Ovary (tissue), 9 donors: ENCODE results near the gene ZNF792. TPM values are rescaled to one million over a fixed set of nuclear protein-coding genes. Genes with fewer than 3 reads are reported as not detected.
"Not testable (repeated sequence)": the region's sequence is repeated elsewhere in the genome, so short reads cannot be mapped to it uniquely, and the experiment has no call there.

Source experiments
- DNase-seq, 5 donors: peaks; one replicate each; pipeline ENCODE4 v3.0.0-alpha.2; 2019 to 2020
- H3K27ac ChIP-seq, 2 donors: fragments of 200-600 bp; one replicate each; pipeline versions ENCODE4 v1.5.1 to v1.8.0; 2019 to 2022
- H3K27me3 ChIP-seq: fragments of 200-600 bp; one replicate; pipeline ENCODE4 v1.8.0; 2022
- H3K36me3 ChIP-seq: fragments of 200-600 bp; sonication (generic); one replicate; pipeline ENCODE4 v1.5.1; 2019
- H3K4me1 ChIP-seq: one replicate; pipeline ENCODE4 v1.8.1; 2013; ENCODE audit warnings: mild to moderate bottlenecking, moderate library complexity; ENCODE audit not compliant: insufficient read depth
- H3K4me3 ChIP-seq: fragments of 200-600 bp; sonication (generic); one replicate; pipeline ENCODE4 v1.5.1; 2017
- H3K9me3 ChIP-seq, 2 donors: fragments of 200-600 bp in 1 of 2; sonication (generic) in 1 of 2; one replicate each; pipeline versions ENCODE4 v1.5.1 to v1.8.1; 2013 to 2019; ENCODE audit warnings: mild to moderate bottlenecking in 1 of 2, moderate library complexity in 1 of 2
- CTCF ChIP-seq, 3 donors: fragments of 450-650 bp in 2 of 3; fragments of 200-600 bp in 1 of 3; IDR thresholded peaks; one replicate each; pipeline versions ENCODE4 v1.5.1 to v1.8.0; 2016 to 2022; ENCODE audit warnings: antibody characterized with exemption in 3 of 3, mild to moderate bottlenecking in 1 of 3
- EP300 ChIP-seq: sonication (generic); formaldehyde crosslinking; IDR thresholded peaks from one replicate; pipeline ENCODE4 v1.6.1; 2017; ENCODE audit warnings: antibody characterized with exemption
- POLR2A ChIP-seq: fragments of 450-650 bp; IDR thresholded peaks from one replicate; pipeline ENCODE4 v1.6.1; 2017; ENCODE audit warnings: antibody characterized with exemption, mild to moderate bottlenecking, moderate library complexity
- WGBS, 3 donors: extraction: QIAGEN DNeasy Blood & Tissue Kit in 1 of 3; methylation state at CpG; one replicate each; pipeline versions ENCODE4 v1.1.5 to v1.1.7; 2013 to 2017; 5-methylcytosine and 5-hydroxymethylcytosine counted together
- intact Hi-C, 4 donors: fragments of 100-400 bp; cut with DNase I; formaldehyde crosslinking; loops; one replicate each; pipeline versions ENCODE4 v1.11.0 to v1.15.1; 2022 to 2023
- polyA plus RNA-seq, 2 donors: library from polyadenylated mRNA; stranded (reverse); fragments of 200-250 nt in 1 of 2; fragments of 350-450 nt in 1 of 2; fragmentation: Illumina TruSeq in 1 of 2; extraction: RNeasy Lipid Tissue Mini Kit (QIAGEN cat#74804) in 1 of 2; gene quantifications; one replicate each; pipeline ENCODE4 v1.2.3, GENCODE V29; 2013 to 2014
- total RNA-seq, 7 donors: library from RNA; depleted of rRNA in 2 of 7; stranded (reverse); fragments of >200 nt in 2 of 7; fragmentation: NEBNext Ultra II Directional in 3 of 7; extraction: Animal tissue kit (Norgen Biotek cat#: 25700) in 3 of 7; gene quantifications; one replicate each; pipeline versions ENCODE4 v1.1.0 to v1.2.4, GENCODE V29; 2016 to 2023
- donor health status: DM: no; HTN: no; CAD: no; lungs with moderate emphysema.
- donor health status: DM: no; HTN: no; CAD: no.
- donor health status: Bipolar disorder and iron deficiency.
- donor health status: DM: yes; HTN: yes; CAD: no.
- donor health status: DM: no; HTN: no; CAD: no.
- donor health status: DM: yes; HTN: yes; CAD: no.

The ZNF792 gene
- total and polyA plus RNA-seq, 9 donors: 2.6 to 5.4 (median 4.5) TPM

DNA sequence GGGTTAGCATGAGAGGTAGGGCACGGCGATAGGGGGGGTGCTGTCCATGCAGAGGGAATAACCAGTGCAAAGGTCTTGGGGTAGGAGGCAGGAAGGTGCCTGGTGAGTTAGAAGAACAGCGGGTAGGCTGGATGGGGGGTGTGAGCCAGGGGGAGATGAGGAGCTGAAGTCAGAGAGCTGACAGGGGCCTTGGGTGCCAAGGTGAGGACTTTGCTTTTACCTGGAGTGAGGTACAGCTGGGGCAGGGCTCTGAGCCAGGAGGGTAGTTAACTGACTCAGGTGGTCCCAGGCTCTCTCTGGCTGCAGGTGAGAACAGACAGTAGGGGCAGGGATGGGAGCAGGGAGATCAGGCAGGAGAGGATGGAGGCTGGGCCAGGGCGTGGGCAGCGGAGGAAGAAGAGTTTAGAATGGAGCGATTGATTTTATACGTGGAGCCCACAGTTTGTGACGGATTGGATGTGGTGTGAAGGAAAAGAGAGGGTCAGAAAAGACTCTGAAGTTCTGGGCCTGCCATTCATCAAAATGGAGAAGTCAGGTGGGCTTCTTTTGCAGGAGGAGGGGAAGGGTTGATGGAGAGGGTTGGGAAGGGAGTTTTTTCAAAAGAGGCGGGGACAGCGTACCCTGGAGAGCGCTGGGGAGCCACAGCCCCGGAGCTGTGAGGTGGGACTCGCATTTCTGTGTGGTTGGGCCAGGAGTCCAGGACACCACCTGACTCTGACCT is 34.9 kb upstream of the ZNF792 start:
- Histone ChIP-seq H3K9me3 (no peaks in the 10 kb centered on the region), H3K4me1 (peaks cover 31% of the 10 kb centered on the region), H3K4me3 (peak overlapping the region; percentile 91), H3K36me3 (no peaks in the 10 kb centered on the region), H3K27ac (peak overlapping the region; percentile 97 to 99), H3K27me3 (no peaks in the 10 kb centered on the region)
- intact Hi-C loops: no loop called here
- DNase-seq: peak in 2 of 5 donors; percentile 31 to 54
- TF ChIP-seq CTCF (IDR thresholded peaks at IDR 0.05) (no peak), EP300 (no peak), POLR2A (no peak)
- 39 to 41% (median 41%) methylated on average over 13 of the region's 13 CpGs for WGBS, 3 donors

GRCh38 chr19:34998224-34998623 is 34.2 kb upstream of the ZNF792 start:
- 91 to 94% (median 92%) methylated on average over 7 of the region's 7 CpGs for WGBS, 3 donors
- peak overlapping the region; percentile 97 to 99 for H3K27ac ChIP-seq

GRCh38 chr19:34997071-34997617 is 33.1 kb upstream of the ZNF792 start:
- no peaks in the 10 kb centered on the region for H3K36me3 ChIP-seq
- peak overlapping the region; percentile 51 to 97 for H3K27ac ChIP-seq
- H3K4me1 ChIP-seq: peaks cover 23% of the 10 kb centered on the region
- no peaks in the 10 kb centered on the region for H3K9me3 ChIP-seq
- intact Hi-C loops: no loop called here
- whole genome bisulfite sequencing, 3 donors: 8 to 27% (median 22%) methylated on average over 8 of the region's 8 CpGs
- DNase-seq: no peak
- H3K27me3 ChIP-seq: no peaks in the 10 kb centered on the region
- no peak overlapping the region for H3K4me3 ChIP-seq
- TF ChIP-seq CTCF (IDR thresholded peaks at IDR 0.05) (no peak), EP300 (no peak), POLR2A (no peak)

More at GRCh38 chr19:34998224-34998623, 34.2 kb upstream of the ZNF792 start:
- intact Hi-C loops, DNase-seq, H3K36me3 ChIP-seq, H3K4me3 ChIP-seq, H3K27me3 ChIP-seq, H3K9me3 ChIP-seq: not testable (repeated sequence)
- H3K4me1 ChIP-seq: peaks cover 29% of the 10 kb centered on the region

GRCh38 chr19:34995551-34995950 is 31.5 kb upstream of the ZNF792 start:
- H3K9me3 ChIP-seq: no peaks in the 10 kb centered on the region
- intact Hi-C loops: no loop called here
- no peak overlapping the region for H3K4me3 ChIP-seq
- no peaks in the 10 kb centered on the region for H3K36me3 ChIP-seq
- no peak for TF ChIP-seq POLR2A
- no peak for TF ChIP-seq CTCF (IDR thresholded peaks at IDR 0.05)
- no peak for TF ChIP-seq EP300
- DNase-seq: no peak
- WGBS, 3 donors: 89 to 93% (median 90%) methylated on average over 8 of the region's 8 CpGs
- peaks cover 23% of the 10 kb centered on the region for H3K4me1 ChIP-seq
- H3K27me3 ChIP-seq: no peaks in the 10 kb centered on the region
- peak overlapping the region in 1 of 2 donors; percentile 58 for H3K27ac ChIP-seq
